SK-N-SH treated with all-trans-retinoic acid at 6 μM for 48 hours (cell line): Measurements from ENCODE around the gene FAF1.

Source experiments
- ATAC-seq: fragments of 200-7000 bp; cut with Tn5 transposase; 3 replicates; pipeline ENCODE4 v1.9.1; 2020; ENCODE audit warnings: mild to moderate bottlenecking, moderate library complexity
- ARNTL ChIP-seq: fragments of 450-650 bp; formaldehyde crosslinking; IDR thresholded peaks from 2 replicates; pipeline ENCODE4 v1.5.0; 2020; ENCODE audit warnings: low read depth, mild to moderate bottlenecking, moderate library complexity, borderline replicate concordance
- CREB5 ChIP-seq: fragments of 250-450 bp; sonication (Bioruptor Pico); IDR thresholded peaks from 2 replicates; pipeline ENCODE4 v1.5.1; 2020; ENCODE audit warnings: low read depth, mild to moderate bottlenecking, moderate library complexity
- CSDC2 ChIP-seq: fragments of 250-450 bp; sonication (Bioruptor Pico); IDR thresholded peaks from 2 replicates; pipeline ENCODE4 v1.5.0; 2020; ENCODE audit warnings: mild to moderate bottlenecking, moderate library complexity
- CSRNP3 ChIP-seq: fragments of 250-450 bp; sonication (Bioruptor Pico); IDR thresholded peaks from 2 replicates; pipeline ENCODE4 v1.5.1; 2021; ENCODE audit warnings: mild to moderate bottlenecking, moderate library complexity
- ESRRG ChIP-seq: fragments of 250-450 bp; sonication (Bioruptor Pico); IDR thresholded peaks from 2 replicates; pipeline ENCODE4 v1.6.1; 2021; ENCODE audit warnings: mild to moderate bottlenecking
- GLIS3 ChIP-seq: fragments of 250-450 bp; sonication (Bioruptor Pico); IDR thresholded peaks from 2 replicates; pipeline ENCODE4 v1.5.0; 2020; ENCODE audit warnings: mild to moderate bottlenecking, moderate library complexity
- ISL1 ChIP-seq: fragments of 250-450 bp; sonication (Bioruptor Pico); IDR thresholded peaks from 2 replicates; pipeline ENCODE4 v2.1.2; 2022; ENCODE audit warnings: mild to moderate bottlenecking, moderate library complexity
- OSR1 ChIP-seq: fragments of 250-450 bp; sonication (Bioruptor Pico); IDR thresholded peaks from 2 replicates; pipeline ENCODE4 v1.8.0; 2022; ENCODE audit warnings: moderate library complexity, mild to moderate bottlenecking, inconsistent platforms
- PATZ1 ChIP-seq: fragments of 250-450 bp; sonication (Bioruptor Pico); IDR thresholded peaks from 2 replicates; pipeline ENCODE4 v1.8.0; 2020; ENCODE audit warnings: mild to moderate bottlenecking, moderate library complexity, borderline replicate concordance
- POU6F1 ChIP-seq: fragments of 250-450 bp; sonication (Bioruptor Pico); IDR thresholded peaks from 2 replicates; pipeline ENCODE4 v1.8.0; 2021; ENCODE audit warnings: low read depth, mild to moderate bottlenecking, moderate library complexity, borderline replicate concordance
- PPARA ChIP-seq: fragments of 250-450 bp; sonication (Bioruptor Pico); IDR thresholded peaks from 2 replicates; pipeline ENCODE4 v1.5.0; 2020; ENCODE audit warnings: mild to moderate bottlenecking, borderline replicate concordance
- RARB ChIP-seq: fragments of 250-450 bp; sonication (Bioruptor Pico); IDR thresholded peaks from 2 replicates; pipeline ENCODE4 v1.8.0; 2021; ENCODE audit warnings: mild to moderate bottlenecking, moderate library complexity
- SNAI2 ChIP-seq: fragments of 250-450 bp; sonication (Bioruptor Pico); IDR thresholded peaks from 2 replicates; pipeline ENCODE4 v1.5.0; 2020; ENCODE audit warnings: mild to moderate bottlenecking, moderate library complexity
- TOX ChIP-seq: fragments of 250-450 bp; sonication (Bioruptor Pico); IDR thresholded peaks from 2 replicates; pipeline ENCODE4 v1.8.0; 2021; ENCODE audit warnings: mild to moderate bottlenecking, moderate library complexity, borderline replicate concordance
- TSHZ2 ChIP-seq: fragments of 250-450 bp; sonication (Bioruptor Pico); IDR thresholded peaks from 2 replicates; pipeline ENCODE4 v1.5.0; 2020; ENCODE audit warnings: mild to moderate bottlenecking, moderate library complexity
- ZC3H10 ChIP-seq: fragments of 250-450 bp; sonication (Bioruptor Pico); IDR thresholded peaks from 2 replicates; pipeline ENCODE4 v1.5.1; 2021; ENCODE audit warnings: mild to moderate bottlenecking, moderate library complexity
- ZFP30 ChIP-seq: fragments of 450-650 bp; formaldehyde crosslinking; IDR thresholded peaks from 2 replicates; pipeline ENCODE4 v1.5.0; 2022; ENCODE audit warnings: mild to moderate bottlenecking, moderate library complexity
- ZNF565 ChIP-seq: fragments of 450-650 bp; formaldehyde crosslinking; conservative IDR thresholded peaks from 2 replicates; pipeline ENCODE4 v1.5.0; 2020; ENCODE audit warnings: low read depth, mild to moderate bottlenecking, moderate library complexity
- ZNF70 ChIP-seq: fragments of 450-650 bp; formaldehyde crosslinking; IDR thresholded peaks from 2 replicates; pipeline ENCODE4 v1.5.0; 2020; ENCODE audit warnings: mild to moderate bottlenecking, moderate library complexity
- ZNF8 ChIP-seq: fragments of 450-650 bp; formaldehyde crosslinking; IDR thresholded peaks from 2 replicates; pipeline ENCODE4 v1.5.0; 2020; ENCODE audit warnings: mild to moderate bottlenecking, moderate library complexity

The FAF1 gene

GRCh38 chr1:50416150-50416527, 543.9 kb downstream of the FAF1 start:
- no peak for ATAC-seq
- TF ChIP-seq OSR1 (CRISPR knock-in tag) (no peak), ZNF70 (CRISPR knock-in tag) (no peak), ISL1 (CRISPR knock-in tag) (no peak), ZNF565 (CRISPR knock-in tag) (no peak), ZC3H10 (no peak), TSHZ2 (CRISPR knock-in tag) (no peak)

- ATAC-seq, result peak; percentile 8; the same call in 1 of the 3 replicates
- TF ChIP-seq CREB5 (CRISPR knock-in tag), result no peak
- TF ChIP-seq ZNF8 (CRISPR knock-in tag), result no peak
- TF ChIP-seq OSR1 (CRISPR knock-in tag), result no peak
- no peak for TF ChIP-seq ARNTL
- no peak for TF ChIP-seq SNAI2 (CRISPR knock-in tag)
- no peak for TF ChIP-seq ISL1 (CRISPR knock-in tag)
- TF ChIP-seq ZC3H10, result no peak
- TF ChIP-seq RARB, result no peak
- no peak for TF ChIP-seq CSDC2 (CRISPR knock-in tag)
- no peak for TF ChIP-seq PPARA (CRISPR knock-in tag)
- no peak for TF ChIP-seq ZFP30 (CRISPR knock-in tag)
- TF ChIP-seq ESRRG (CRISPR knock-in tag), result no peak
- TF ChIP-seq GLIS3 (CRISPR knock-in tag), result no peak
- no peak for TF ChIP-seq ZNF70 (CRISPR knock-in tag)
- TF ChIP-seq PATZ1, result no peak
- no peak for TF ChIP-seq TOX (CRISPR knock-in tag)
- no peak for TF ChIP-seq CSRNP3 (CRISPR knock-in tag)
- TF ChIP-seq TSHZ2 (CRISPR knock-in tag), result no peak
- no peak for TF ChIP-seq ZNF565 (CRISPR knock-in tag)
- TF ChIP-seq POU6F1 (CRISPR knock-in tag), result no peak
These were observed 544.6 kb downstream of the FAF1 start for GRCh38 chr1:50415235-50416149.
